D721Med (cell line): ENCODE results near the gene SMPD3.

Source experiments
- DNase-seq: peaks from one replicate; pipeline ENCODE4 v3.0.0; 2011; ENCODE audit warnings: low spot score; ENCODE audit not compliant: insufficient read length
- FAIRE-seq: peaks from 2 replicates; lab custom pipeline; 2011; peaks lifted over from hg19 to GRCh38; lab: Jason Lieb, UNC
- TF ChIP-seq, protein P1 (sequence below): IDR thresholded peaks from 2 replicates; pipeline ENCODE4 v1.5.1; 2012; ENCODE audit warnings: mild to moderate bottlenecking, control low read depth; ENCODE audit not compliant: insufficient read depth; ENCODE audit errors: missing control alignments

SMPD3 gene

DNA sequence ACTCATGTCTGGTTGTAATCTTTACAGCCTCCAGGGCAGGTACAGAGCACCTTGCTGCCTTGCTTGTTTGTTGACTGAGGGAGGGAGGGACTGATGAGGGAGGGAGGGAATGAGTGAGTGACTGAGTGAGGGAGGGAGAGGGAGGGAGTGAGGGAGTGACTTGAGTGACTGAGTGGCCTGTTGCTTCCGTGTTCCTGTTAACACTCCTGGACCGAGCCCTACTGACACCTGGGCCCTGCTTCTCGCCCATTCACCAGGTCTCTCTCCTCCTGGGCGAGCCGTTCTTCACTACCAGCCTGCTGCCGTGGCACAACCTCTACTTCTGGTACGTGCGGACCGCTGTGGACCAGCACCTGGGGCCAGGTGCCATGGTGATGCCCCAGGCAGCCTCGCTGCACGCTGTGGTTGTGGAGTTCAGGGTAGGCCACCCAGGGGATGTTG, 96.3 kb downstream of the SMPD3 start:
- TF ChIP-seq, protein P1, sequence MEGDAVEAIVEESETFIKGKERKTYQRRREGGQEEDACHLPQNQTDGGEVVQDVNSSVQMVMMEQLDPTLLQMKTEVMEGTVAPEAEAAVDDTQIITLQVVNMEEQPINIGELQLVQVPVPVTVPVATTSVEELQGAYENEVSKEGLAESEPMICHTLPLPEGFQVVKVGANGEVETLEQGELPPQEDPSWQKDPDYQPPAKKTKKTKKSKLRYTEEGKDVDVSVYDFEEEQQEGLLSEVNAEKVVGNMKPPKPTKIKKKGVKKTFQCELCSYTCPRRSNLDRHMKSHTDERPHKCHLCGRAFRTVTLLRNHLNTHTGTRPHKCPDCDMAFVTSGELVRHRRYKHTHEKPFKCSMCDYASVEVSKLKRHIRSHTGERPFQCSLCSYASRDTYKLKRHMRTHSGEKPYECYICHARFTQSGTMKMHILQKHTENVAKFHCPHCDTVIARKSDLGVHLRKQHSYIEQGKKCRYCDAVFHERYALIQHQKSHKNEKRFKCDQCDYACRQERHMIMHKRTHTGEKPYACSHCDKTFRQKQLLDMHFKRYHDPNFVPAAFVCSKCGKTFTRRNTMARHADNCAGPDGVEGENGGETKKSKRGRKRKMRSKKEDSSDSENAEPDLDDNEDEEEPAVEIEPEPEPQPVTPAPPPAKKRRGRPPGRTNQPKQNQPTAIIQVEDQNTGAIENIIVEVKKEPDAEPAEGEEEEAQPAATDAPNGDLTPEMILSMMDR: no peak
- no peak for FAIRE-seq
- DNase-seq: no peak

DNA sequence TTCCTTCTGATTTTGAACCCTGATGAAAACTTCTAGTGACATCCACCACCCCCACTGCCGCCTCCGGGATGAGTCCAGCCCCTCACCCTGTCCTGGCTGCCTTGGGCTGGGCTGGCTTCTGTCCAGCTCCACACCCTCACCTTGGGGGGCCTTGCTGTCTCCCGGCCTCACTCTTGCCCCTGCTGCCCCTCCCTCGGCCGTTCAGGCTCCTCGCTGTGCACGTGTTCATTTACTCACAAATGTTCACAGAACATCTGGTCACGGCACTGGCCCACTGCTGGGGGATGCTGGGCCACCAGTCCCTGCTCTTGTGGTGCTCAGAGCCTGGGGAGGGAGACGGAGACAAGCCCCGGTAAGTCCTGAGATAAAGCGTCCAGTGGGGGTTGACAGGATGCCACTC, 96.8 kb downstream of the SMPD3 start:
- TF ChIP-seq, protein P1: no peak
- DNase-seq (no peak), FAIRE-seq (no peak)

DNA sequence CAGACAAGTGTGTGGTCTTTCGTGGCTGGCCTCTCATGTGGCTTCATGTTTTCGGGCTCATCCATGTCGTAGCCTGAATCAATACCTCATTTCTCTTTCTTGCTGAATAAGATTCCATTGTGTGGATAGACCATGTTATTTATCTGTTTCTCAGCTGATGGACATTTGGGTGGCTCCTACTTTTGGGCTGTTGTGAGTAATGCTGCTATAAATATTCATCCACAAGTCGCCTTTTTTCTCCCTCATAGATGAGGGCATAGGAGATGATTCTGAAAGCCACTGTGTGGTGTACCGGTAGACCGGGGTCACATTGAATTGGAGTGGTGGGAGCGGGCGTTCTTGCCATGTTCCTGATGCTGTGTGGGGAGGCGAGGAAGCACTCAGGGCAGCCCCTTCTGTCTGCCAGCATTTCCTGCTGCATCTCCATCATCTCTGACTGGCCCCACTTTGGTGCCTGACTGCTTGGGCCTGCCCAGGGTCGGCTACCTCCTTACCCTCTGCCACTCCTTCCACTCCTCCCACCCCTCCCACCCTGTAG, 97.4 kb downstream of the SMPD3 start:
- DNase-seq (no peak), FAIRE-seq (no peak)
- TF ChIP-seq, protein P1: no peak

DNA sequence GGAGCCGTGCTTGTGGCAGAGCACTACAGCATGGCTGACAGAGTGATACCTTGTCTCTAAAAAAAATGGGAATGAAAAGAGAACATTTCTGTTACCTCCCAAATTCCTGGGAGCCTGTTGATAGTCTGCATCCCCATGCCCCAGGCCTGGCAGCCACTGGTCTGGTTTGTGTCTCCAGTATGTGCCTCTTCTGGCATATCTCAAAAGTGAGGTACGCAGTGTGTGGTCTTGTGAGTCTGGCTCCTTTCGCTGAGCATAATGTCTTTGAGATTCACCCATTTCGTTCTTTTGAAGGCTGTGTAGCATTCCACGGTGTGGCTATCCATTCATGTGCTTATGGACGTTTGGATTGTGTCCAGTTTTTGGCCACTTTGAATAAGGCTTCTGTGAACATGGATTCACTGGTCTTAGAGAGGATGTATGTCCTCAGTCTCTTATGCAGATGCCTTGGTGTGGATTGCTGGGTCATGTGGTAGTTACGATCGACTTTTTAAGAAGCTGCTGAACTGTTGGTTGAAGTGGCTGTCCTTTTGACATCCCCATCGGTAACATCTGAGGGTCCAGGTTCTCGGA, 98.4 kb downstream of the SMPD3 start:
- DNase-seq: no peak
- no peak for FAIRE-seq
- TF ChIP-seq, protein P1: no peak

DNA sequence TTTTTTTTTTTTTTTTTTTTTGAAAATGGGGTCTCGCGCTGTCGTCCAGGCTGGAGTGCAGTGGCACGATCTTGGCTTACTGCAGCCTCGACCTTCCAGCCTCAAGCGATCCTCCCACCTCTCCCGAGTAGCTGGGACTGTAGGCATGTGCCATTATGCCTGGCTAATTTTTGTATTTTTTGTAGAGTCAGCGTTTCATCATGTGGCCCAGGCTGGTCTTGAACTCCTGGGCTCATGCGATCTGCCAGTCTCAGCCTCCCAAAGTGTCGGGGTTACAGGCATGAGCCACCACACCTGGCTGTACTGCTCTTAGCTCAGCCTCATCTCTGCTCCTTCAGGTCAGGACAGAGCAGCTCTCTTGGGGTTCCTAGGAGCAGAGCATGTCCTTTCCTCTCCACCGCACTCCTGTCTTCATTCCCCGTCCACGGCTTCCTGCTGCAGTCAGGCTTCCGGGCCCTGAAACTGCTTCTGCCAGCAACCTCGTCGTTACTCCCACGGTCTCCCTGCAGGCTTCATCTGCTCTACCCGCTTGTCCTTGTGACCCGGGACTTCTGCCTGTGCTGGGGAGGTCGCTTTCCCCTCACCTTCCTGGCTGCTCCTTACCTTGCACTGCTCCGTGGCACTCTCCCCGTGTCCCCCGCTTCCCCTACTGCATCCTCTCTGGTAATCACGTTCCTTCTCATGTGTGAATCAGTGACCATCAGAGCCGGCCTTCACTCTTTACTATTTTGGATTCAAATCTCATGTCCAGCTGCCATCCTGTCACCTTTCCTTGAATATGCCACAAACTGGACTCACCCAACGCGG, 99.5 kb downstream of the SMPD3 start:
- FAIRE-seq (no peak), DNase-seq (no peak)
- TF ChIP-seq, protein P1: no peak

DNA sequence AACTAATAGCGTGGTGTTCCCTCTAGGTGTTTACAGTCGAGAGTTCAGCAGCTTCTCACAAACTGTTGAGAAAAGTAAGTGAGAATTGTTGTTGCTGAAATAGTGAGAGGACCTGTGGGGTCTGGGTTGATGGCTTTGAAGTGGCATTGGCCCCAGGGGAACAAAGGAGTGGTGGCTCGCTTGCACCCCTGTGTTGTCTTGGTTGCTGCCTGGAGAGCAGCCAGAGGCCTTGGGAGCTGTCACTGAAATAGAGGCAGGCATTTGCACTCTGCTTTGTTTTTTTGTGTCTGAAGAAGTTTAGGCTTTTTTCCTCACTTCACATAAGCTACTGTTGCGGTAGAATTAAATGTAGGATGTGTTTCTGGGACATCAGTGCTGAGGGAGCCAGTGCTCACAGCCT, 100.7 kb downstream of the SMPD3 start:
- no peak for DNase-seq

More for the DNA sequence above, 100.7 kb downstream of the SMPD3 start:
- no peak for FAIRE-seq
- TF ChIP-seq, protein P1: no peak
